GM12872 (cell line): Measurements from ENCODE around the gene CYFIP2.

Source experiments
- CTCF ChIP-seq: IDR thresholded peaks from 3 replicates; pipeline ENCODE4 v1.5.1; 2011; ENCODE audit warnings: low read depth, mild to moderate bottlenecking, low read length, moderate library complexity; ENCODE audit not compliant: insufficient read depth

The CYFIP2 gene

GRCh38 chr5:157271740-157272271 is 5.9 kb downstream of the CYFIP2 start:
- TF ChIP-seq CTCF = no peak

GRCh38 chr5:157273131-157273556 is 7.2 kb downstream of the CYFIP2 start:
- no peak for TF ChIP-seq CTCF

GRCh38 chr5:157275403-157275802 is 9.5 kb downstream of the CYFIP2 start:
- no peak for TF ChIP-seq CTCF

GRCh38 chr5:157278319-157279037 is 12.6 kb downstream of the CYFIP2 start:
- TF ChIP-seq CTCF = no peak

- no peak for TF ChIP-seq CTCF
Measured at GRCh38 chr5:157279605-157280239, 13.8 kb downstream of the CYFIP2 start.

- TF ChIP-seq CTCF = no peak
Measured at GRCh38 chr5:157280927-157281326, 15.0 kb downstream of the CYFIP2 start.

GRCh38 chr5:157282150-157282549 is 16.2 kb downstream of the CYFIP2 start:
- no peak for TF ChIP-seq CTCF
